Measurements from ENCODE around the gene SLC30A9.

The SLC30A9 gene

GRCh38 chr4:42008011-42008786 is 17.9 kb downstream of the SLC30A9 start:
- DNase-seq = no peak

DNA sequence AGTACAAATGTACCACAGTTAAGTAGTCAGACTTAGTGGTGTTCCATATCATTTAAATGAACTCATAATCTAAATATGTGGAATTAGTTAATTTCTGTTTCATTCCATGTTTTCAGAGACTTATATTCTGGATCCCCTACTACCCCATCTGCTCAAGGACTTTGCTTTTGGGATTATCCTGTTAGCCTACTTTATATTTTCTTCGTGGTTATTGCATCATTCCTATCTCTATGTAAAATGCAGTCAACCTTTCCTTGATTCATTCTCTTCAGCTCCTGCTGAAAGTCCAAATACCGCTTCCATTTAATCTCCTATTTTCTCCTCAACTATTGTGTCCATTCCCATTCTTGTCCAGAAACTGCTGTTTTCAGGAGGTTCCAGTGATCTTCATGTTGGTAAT is 25.1 kb downstream of the SLC30A9 start:
- no peak for DNase-seq

DNA sequence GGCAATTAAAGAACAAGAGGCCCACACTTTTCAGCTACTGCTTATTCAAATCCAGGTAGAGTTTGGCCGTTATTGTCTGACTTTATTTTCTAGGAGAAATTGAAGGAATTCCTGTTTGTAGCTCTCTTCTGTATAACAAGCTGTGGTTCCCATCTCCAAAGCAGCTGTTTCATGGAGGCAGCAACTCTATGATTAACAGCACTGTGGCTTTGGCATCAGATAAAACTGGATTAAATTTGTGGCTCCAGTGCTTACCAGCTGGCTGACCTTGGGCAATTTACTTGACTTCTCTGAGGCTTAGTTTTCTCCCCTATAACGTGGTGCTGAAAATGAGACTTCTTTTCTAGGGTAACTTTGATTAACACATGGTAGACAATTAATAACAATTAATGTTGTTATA is 28.1 kb downstream of the SLC30A9 start:
- DNase-seq = no peak

DNA sequence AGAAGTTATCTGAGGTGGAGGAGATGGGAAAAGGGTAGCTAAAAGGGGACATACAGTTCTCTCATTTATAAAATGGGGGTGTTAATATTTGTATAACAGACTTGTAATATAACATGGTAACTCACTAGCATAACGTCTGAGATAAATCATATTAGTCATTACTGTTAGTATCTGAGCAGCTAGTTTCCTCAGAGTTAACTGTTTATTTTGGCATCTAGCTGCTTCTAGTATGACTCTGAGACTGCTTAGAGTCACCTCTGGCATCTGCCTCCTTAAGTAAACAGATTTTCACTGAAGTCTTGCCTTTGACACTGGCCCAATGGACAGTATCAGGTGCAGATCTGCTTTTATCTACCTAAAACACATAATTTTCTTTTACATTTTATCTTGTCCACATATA is 58.1 kb downstream of the SLC30A9 start:
- no peak for DNase-seq

- no peak for DNase-seq
These were observed 60.4 kb downstream of the SLC30A9 start for GRCh38 chr4:42050516-42051249.

DNA sequence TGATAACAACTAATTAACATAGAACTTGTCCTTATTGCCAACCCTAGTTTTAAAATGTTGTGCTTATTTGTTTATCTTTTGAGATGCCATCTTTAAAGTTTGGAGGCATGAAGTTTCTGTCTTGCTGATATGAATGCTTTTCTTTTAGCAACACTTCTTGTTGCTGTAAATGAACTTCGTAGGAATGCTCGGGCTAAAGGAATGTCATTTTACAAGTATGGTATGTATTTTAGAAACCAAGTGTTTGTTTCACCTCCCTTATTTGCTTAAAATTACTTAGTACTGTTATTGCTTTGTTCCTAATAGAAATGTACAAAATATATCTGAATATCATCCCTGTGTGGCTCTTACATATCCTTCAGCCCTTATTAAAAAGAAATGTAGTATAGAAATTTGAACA is 76.1 kb downstream of the SLC30A9 start:
- DNase-seq = no peak

- no peak for DNase-seq
These were observed 76.9 kb downstream of the SLC30A9 start for GRCh38 chr4:42067264-42067663.

DNA sequence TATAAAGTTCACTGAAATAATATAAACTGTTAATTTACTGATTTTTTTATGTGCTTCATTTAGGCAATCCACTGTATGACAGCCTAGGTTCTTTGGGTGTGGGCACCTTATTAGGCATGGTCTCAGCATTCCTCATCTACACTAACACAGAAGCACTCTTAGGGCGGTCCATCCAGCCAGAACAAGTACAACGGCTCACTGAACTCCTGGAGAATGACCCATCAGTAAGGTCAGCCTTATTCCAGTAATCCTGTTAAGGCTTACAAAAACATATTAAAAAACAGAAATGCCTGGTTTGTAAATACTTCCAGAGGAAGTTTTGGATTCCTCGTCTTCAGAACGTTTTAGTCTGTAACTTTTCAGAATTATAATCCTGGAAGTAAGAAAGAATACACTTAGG is 80.1 kb downstream of the SLC30A9 start:
- DNase-seq = no peak

DNA sequence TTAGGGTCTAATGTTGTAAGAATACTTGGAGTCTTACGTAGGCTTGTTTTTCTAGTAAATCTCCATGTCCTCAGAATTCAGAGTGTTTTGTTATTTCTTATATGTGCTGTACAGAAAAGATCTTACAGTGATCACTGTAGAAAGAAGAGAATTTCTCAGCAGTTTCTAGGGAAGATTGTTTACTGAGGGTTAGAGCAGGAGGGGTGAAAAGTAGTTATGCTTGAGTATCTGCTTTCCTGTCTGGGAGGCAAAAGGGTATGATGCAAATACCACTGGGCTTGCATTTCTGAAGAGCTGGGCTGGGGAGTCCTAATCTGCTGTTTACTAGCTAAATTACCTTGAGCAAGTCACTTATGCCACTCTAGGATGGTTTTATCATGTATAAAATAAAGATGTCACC is 84.0 kb downstream of the SLC30A9 start:
- no peak for DNase-seq

GRCh38 chr4:42078184-42078801 is 88.0 kb downstream of the SLC30A9 start:
- DNase-seq = no peak

GRCh38 chr4:42080306-42080705 is 90.0 kb downstream of the SLC30A9 start:
- no peak for DNase-seq

DNA sequence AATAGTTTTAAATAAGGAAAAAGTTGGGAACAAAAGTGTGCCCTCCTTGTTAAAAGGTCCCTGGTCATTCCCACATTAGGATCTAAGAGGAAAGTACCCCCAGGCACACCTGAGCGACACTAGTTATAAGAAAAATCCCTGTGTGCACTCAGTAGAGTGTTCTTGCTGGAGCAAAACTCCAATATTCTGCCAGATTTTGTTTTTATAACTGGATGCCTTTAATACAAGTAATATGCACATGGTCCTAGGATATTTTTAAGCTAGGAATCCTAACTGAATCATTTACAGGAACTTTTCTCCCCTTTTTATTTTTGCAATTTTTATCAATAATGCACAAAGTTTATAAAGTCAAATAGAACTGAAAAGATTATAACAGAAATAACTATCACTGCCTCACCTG is 93.5 kb downstream of the SLC30A9 start:
- no peak for DNase-seq

- DNase-seq = no peak
These were observed 98.1 kb downstream of the SLC30A9 start for GRCh38 chr4:42088386-42088785.

DNA sequence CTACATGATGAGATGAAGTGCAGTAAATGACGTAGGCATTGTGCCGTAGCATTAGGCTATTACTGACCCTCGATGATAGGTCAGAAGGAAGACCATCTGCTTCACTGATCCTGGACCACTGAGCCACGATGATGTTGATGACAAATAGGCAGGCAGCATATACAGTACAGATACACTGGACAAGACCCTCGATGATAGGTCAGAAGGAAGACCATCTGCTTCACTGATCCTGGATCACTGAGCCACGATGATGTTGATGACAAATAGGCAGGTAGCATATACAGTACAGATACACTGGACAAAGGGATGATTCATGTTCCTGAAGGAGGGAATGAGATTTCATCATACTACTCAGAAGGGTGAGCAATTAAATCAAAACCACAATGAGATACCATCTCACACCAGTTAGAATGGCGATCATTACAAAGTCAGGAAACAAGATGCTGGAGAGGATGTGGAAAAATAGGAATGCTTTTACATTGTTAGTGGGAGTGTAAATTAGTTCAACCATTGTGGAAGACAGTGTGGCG is 111.2 kb downstream of the SLC30A9 start:
- no peak for DNase-seq

GRCh38 chr4:42104521-42104920 is 114.2 kb downstream of the SLC30A9 start:
- DNase-seq = no peak

DNA sequence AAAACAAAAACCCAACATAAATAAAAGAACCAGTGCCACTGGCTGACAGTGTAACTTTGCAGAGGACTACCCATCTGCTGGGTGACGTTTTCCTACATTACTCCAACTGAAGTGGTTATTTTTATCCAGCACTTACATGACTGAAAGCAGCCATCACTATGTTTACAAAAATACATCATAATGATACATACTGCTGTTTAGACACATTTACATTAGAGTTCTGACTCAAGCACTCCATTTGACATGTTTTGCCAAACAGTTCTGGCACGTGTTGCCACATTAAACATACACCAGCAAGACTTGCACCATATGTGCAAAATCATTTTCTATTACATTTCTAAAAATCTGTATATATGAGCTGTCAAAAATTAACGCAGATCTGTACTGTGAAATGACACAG is 122.5 kb downstream of the SLC30A9 start:
- no peak for DNase-seq

GRCh38 chr4:42119886-42120285 is 129.6 kb downstream of the SLC30A9 start:
- no peak for DNase-seq

DNA sequence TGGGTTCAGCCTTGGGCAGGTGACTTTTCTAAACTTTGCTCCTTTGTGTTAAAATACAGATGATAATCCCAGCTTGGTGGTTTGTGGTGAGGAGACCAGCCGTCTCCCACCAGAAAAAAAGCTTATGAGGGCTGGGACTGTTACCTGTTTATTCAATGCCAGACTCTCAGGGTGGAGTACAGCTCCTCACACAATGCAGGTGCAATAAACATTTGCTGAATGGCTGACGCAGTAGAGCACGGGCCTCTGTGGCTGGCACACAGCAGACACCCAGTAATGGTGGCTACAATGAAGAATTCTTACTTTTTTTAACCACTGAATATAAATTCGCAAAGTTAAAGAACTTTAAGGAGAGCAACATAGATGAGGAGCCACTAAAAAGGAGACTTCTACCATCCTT is 131.9 kb downstream of the SLC30A9 start:
- DNase-seq = no peak

- DNase-seq = no peak
These were observed 132.8 kb downstream of the SLC30A9 start for GRCh38 chr4:42123071-42123644.

DNA sequence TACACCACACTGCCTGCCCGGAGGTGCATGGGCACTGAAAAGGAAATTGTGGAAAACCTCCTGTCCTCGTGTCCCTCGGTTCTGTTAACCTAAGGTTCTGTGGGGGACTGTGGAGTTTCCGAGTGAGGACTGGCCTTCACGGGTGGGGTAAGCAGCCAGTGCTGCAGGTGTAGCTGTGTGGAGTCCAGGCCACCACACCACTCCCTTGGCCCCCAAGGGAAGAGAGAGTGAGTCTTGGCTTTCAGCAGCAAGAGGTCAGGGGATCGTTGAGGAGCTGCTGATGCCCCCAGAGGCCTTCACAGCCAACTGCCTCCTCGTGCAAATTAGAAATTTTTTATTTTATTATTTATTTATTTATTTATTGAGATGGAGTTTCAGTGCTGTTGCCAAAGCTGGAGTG is 141.8 kb downstream of the SLC30A9 start:
- no peak for DNase-seq

DNA sequence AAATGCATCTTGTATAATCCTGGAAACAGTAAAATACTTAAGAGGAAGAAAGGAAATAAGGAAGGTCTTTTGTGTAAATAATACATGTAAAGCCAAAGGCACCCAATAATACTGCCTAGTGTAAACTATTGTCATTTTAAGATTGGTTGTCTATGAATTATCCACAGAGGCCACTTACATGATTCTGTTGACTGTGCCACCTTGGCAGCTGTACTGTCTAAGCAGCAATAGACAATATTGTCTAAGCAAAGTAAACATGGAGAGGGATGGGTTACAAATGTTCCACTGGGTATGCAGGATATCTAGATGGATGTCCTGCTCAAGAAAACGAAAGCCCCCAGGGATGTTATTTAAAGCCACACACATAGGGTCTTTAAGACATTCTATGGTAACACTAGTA is 142.7 kb downstream of the SLC30A9 start:
- no peak for DNase-seq

GRCh38 chr4:42136371-42136770 is 146.0 kb downstream of the SLC30A9 start:
- DNase-seq = no peak

All from stimulated activated CD8-positive, alpha-beta memory T cell treated with anti-CD3 and anti-CD28 coated beads, Interleukin-4, amount 100 ng/mL, for 48 hours (primary cell).